K562 (cell line): ENCODE results near the gene SUPT5H.

Experiments used
- CHD2 ChIP-seq: IDR thresholded peaks from 2 replicates; pipeline ENCODE4 v1.6.1; 2011; ENCODE audit warnings: low read depth, low read length
- NEUROD1 ChIP-seq: fragments of 150-350 bp; IDR thresholded peaks from 2 replicates; pipeline ENCODE4 v1.6.1; 2014; ENCODE audit warnings: borderline replicate concordance, low read length, low read depth; ENCODE audit not compliant: partially characterized antibody
- NR3C1 ChIP-seq: sonication (generic); formaldehyde crosslinking; IDR thresholded peaks from 2 replicates; pipeline ENCODE4 v1.8.1; 2022; ENCODE audit warnings: missing genetic modification reagents
- SRSF9 ChIP-seq: fragments of 200-400 bp; formaldehyde crosslinking; IDR thresholded peaks from 2 replicates; pipeline ENCODE4 v1.6.1; 2017; ENCODE audit warnings: low read depth, low read length, borderline replicate concordance

GRCh38 chr19:39525205-39525604 lies 79.8 kb downstream of the SUPT5H start:
- TF ChIP-seq SRSF9 (no peak), NEUROD1 (no peak), NR3C1 (CRISPR knock-in tag) (no peak), CHD2 (no peak)
